H9 (cell line): ENCODE data around the gene ZNF234. TPM values are rescaled to one million over a fixed set of nuclear protein-coding genes. Genes with fewer than 3 reads are reported as not detected.

Source experiments
- DNase-seq: peaks from one replicate; pipeline ENCODE4 v3.0.0-alpha.2; 2017
- H2AFZ ChIP-seq: one replicate; pipeline ENCODE4 v1.6.1; 2013; ENCODE audit warnings: mild to moderate bottlenecking, low read length, control low read depth, moderate library complexity
- H2AK5ac ChIP-seq: 2 replicates; pipeline ENCODE4 v1.6.1; 2013; ENCODE audit warnings: low read length, control low read depth, mixed read lengths; ENCODE audit not compliant: insufficient read length
- H2BK120ac ChIP-seq: one replicate; pipeline ENCODE4 v1.6.1; 2013; ENCODE audit warnings: low read depth, mild to moderate bottlenecking, low read length, control low read depth, inconsistent platforms; ENCODE audit not compliant: poor library complexity, severe bottlenecking
- H2BK12ac ChIP-seq: 2 replicates; pipeline ENCODE4 v1.6.1; 2013; ENCODE audit warnings: low read length, control low read depth, mixed read lengths, low read depth; ENCODE audit not compliant: insufficient read length
- H2BK15ac ChIP-seq: 2 replicates; pipeline ENCODE4 v1.6.1; 2013; ENCODE audit warnings: low read depth, low read length, control low read depth
- H2BK20ac ChIP-seq: one replicate; pipeline ENCODE4 v1.6.1; 2013; ENCODE audit warnings: low read depth, mild to moderate bottlenecking, low read length, control low read depth, inconsistent platforms; ENCODE audit not compliant: poor library complexity, severe bottlenecking
- H2BK5ac ChIP-seq: 2 replicates; pipeline ENCODE4 v1.6.1; 2013; ENCODE audit warnings: low read length, control low read depth, mixed read lengths; ENCODE audit not compliant: insufficient read length
- H3K14ac ChIP-seq: 2 replicates; pipeline ENCODE4 v1.6.1; 2013; ENCODE audit warnings: low read length, control low read depth; ENCODE audit not compliant: insufficient read depth
- H3K18ac ChIP-seq: 2 replicates; pipeline ENCODE4 v1.6.1; 2013; ENCODE audit warnings: low read depth, mild to moderate bottlenecking, mixed read lengths, low read length, control low read depth; ENCODE audit not compliant: insufficient read length
- H3K23ac ChIP-seq: 2 replicates; pipeline ENCODE4 v1.6.1; 2013; ENCODE audit warnings: low read length, control low read depth, mixed read lengths, low read depth; ENCODE audit not compliant: insufficient read length
- H3K23me2 ChIP-seq: 2 replicates; pipeline ENCODE4 v1.6.1; 2013; ENCODE audit warnings: low read depth, mild to moderate bottlenecking, mixed read lengths, low read length, control low read depth; ENCODE audit not compliant: insufficient read length, poor library complexity, severe bottlenecking
- H3K27ac ChIP-seq: 2 replicates; pipeline ENCODE4 v1.5.1; 2013; ENCODE audit warnings: low read length, control low read depth, mixed read lengths, low read depth; ENCODE audit not compliant: insufficient read length
- H3K27me3 ChIP-seq: 2 replicates; pipeline ENCODE4 v1.6.1; 2013; ENCODE audit warnings: low read length, control low read depth, inconsistent platforms; ENCODE audit not compliant: insufficient read depth
- H3K4ac ChIP-seq: 2 replicates; pipeline ENCODE4 v1.6.1; 2013; ENCODE audit warnings: low read depth, mild to moderate bottlenecking, control low read depth, inconsistent platforms, low read length, moderate library complexity
- H3K4me1 ChIP-seq: 2 replicates; pipeline ENCODE4 v1.6.1; 2013; ENCODE audit warnings: low read length, control low read depth, inconsistent platforms; ENCODE audit not compliant: insufficient read depth
- H3K4me2 ChIP-seq: 2 replicates; pipeline ENCODE4 v1.6.1; 2013; ENCODE audit warnings: low read length, control low read depth, mixed read lengths; ENCODE audit not compliant: insufficient read length, insufficient read depth
- H3K56ac ChIP-seq: 2 replicates; pipeline ENCODE4 v1.6.1; 2013; ENCODE audit warnings: low read depth, mild to moderate bottlenecking, mixed read lengths, low read length, control low read depth; ENCODE audit not compliant: insufficient read length
- H3K79me1 ChIP-seq: 2 replicates; pipeline ENCODE4 v1.6.1; 2013; ENCODE audit warnings: low read depth, mild to moderate bottlenecking, moderate library complexity, low read length, control low read depth, inconsistent platforms; ENCODE audit not compliant: insufficient read depth, poor library complexity, severe bottlenecking
- H3K79me2 ChIP-seq: 2 replicates; pipeline ENCODE4 v1.6.1; 2013; ENCODE audit warnings: low read length, control low read depth, inconsistent platforms; ENCODE audit not compliant: insufficient read depth
- H3K9ac ChIP-seq: 2 replicates; pipeline ENCODE4 v1.6.1; 2013; ENCODE audit warnings: low read length, control low read depth, mixed read lengths; ENCODE audit not compliant: insufficient read length; ENCODE audit errors: extremely low read depth
- H3K9me3 ChIP-seq: one replicate; pipeline ENCODE4 v1.6.1; 2013; ENCODE audit warnings: low read depth, low read length, inconsistent platforms; ENCODE audit not compliant: control insufficient read depth
- H3T11ph ChIP-seq: one replicate; pipeline ENCODE4 v1.6.1; 2013; ENCODE audit warnings: mild to moderate bottlenecking, low read length, control low read depth, inconsistent platforms
- H4K20me1 ChIP-seq: one replicate; pipeline ENCODE4 v1.6.1; 2013; ENCODE audit not compliant: control insufficient read depth, insufficient read length, insufficient read depth
- H4K5ac ChIP-seq: 2 replicates; pipeline ENCODE4 v1.6.1; 2013; ENCODE audit warnings: low read depth, mild to moderate bottlenecking, mixed read lengths, low read length, control low read depth; ENCODE audit not compliant: insufficient read length
- H4K8ac ChIP-seq: replicated peaks from 2 replicates; pipeline ENCODE4 v1.6.1; 2013; ENCODE audit warnings: low read length, control low read depth, mixed read lengths, low read depth; ENCODE audit not compliant: insufficient read length
- H4K91ac ChIP-seq: 2 replicates; pipeline ENCODE4 v1.6.1; 2013; ENCODE audit warnings: low read depth, mild to moderate bottlenecking, moderate library complexity, mixed read lengths, low read length, control low read depth; ENCODE audit not compliant: insufficient read length
- H3K27ac Mint-ChIP-seq, 3 experiments: 2 replicates in 2 of 3; 3 replicates in 1 of 3; pipeline ENCODE4 v1.8.0; 2020 to 2021; ENCODE audit warnings: mixed read lengths in 3 of 3, mild to moderate bottlenecking in 1 of 3, moderate library complexity in 1 of 3
- H3K27me3 Mint-ChIP-seq: 2 replicates; pipeline ENCODE4 v1.8.0; 2021; ENCODE audit warnings: low read depth, mild to moderate bottlenecking, moderate library complexity, mixed read lengths
- H3K36me3 Mint-ChIP-seq, 3 experiments: 2 replicates in 2 of 3; 3 replicates in 1 of 3; pipeline ENCODE4 v1.8.0; 2020 to 2021; ENCODE audit warnings: low read depth in 3 of 3, mixed read lengths in 3 of 3; ENCODE audit not compliant: insufficient read depth in 1 of 3
- H3K4me1 Mint-ChIP-seq, 2 experiments: 2 replicates each; pipeline ENCODE4 v1.8.0; 2020; ENCODE audit warnings: mixed read lengths in 2 of 2
- H3K4me3 Mint-ChIP-seq, 2 experiments: 2 replicates in 1 of 2; 3 replicates in 1 of 2; pipeline ENCODE4 v1.8.0; 2020 to 2021; ENCODE audit warnings: mild to moderate bottlenecking in 2 of 2, mixed read lengths in 2 of 2, moderate library complexity in 1 of 2
- H3K9me3 Mint-ChIP-seq, 2 experiments: 2 replicates in 1 of 2; 3 replicates in 1 of 2; pipeline ENCODE4 v1.8.0; 2020; ENCODE audit warnings: mild to moderate bottlenecking in 2 of 2, mixed read lengths in 2 of 2, moderate library complexity in 1 of 2
- WGBS: extraction: QIAGEN DNeasy Blood & Tissue Kit; methylation state at CpG from one replicate; pipeline ENCODE4 v1.1.7; 2013; ENCODE audit warnings: missing lambda C conversion rate, low lambda C conversion rate, mixed read lengths; ENCODE audit not compliant: insufficient read length; ENCODE audit errors: extremely low coverage; 5-methylcytosine and 5-hydroxymethylcytosine counted together
- total RNA-seq: library from RNA; stranded (reverse); gene quantifications from 2 replicates; pipeline ENCODE4 v1.2.1, GENCODE V29; 2021
- TF ChIP-seq, protein P1 (sequence below): fragments of 200-600 bp; sonication (generic); conservative IDR thresholded peaks from 3 replicates; pipeline ENCODE4 v1.8.0; 2021; ENCODE audit warnings: antibody characterized with exemption, mild to moderate bottlenecking

Gene ZNF234
- total RNA-seq, 1 experiment from 2014 or later, result 12.4 TPM

DNA sequence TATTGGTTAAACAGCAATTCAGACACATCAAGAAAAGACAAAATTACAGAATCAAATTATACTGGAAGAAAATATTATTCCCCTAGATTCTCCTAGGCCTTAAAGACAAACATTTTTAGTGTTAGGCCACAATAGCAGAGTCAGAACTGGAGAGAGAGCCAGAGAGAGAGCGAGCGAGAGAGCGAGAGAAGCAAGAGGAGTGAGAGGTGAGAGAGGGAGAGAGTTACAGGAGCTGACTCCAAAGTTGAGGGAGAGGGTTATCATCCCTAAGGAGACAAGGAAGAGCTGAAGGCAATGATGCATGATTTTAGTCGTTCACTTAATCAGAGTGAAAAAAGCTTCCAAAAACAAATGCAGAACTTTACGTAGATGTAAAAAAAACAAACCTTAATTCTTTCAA lies 50.8 kb downstream of the ZNF234 start:
- Histone ChIP-seq H3K14ac (no peak overlapping the region), H3K27ac (no peak overlapping the region), H3K23me2 (no peaks in the 10 kb centered on the region), H3K79me1 (no peaks in the 10 kb centered on the region), H2BK120ac (no peak overlapping the region), H3K56ac (no peak overlapping the region), H3K79me2 (no peaks in the 10 kb centered on the region), H4K5ac (no peak overlapping the region), H2BK20ac (no peak overlapping the region), H3K4ac (no peak overlapping the region), H4K8ac (no peak overlapping the region), H4K20me1 (no peaks in the 10 kb centered on the region), H3K27me3 (no peaks in the 10 kb centered on the region), H2BK5ac (no peak overlapping the region), H3K9ac (no peak overlapping the region), H2AK5ac (no peak overlapping the region), H3K4me1 (no peaks in the 10 kb centered on the region), H3K23ac (no peak overlapping the region), H4K91ac (no peak overlapping the region), H3T11ph (no peak overlapping the region), H3K4me2 (no peak overlapping the region), H3K18ac (no peak overlapping the region), H2AFZ (no peak overlapping the region), H3K9me3 (no peaks in the 10 kb centered on the region), H2BK15ac (no peak overlapping the region), H2BK12ac (no peak overlapping the region)
- WGBS, result no CpG with 5 or more reads among the region's 5 CpGs
- Mint-ChIP-seq H3K9me3 (peaks cover 49 to 61% of the 10 kb centered on the region in 2 experiments), H3K27me3 (peaks cover 11% of the 10 kb centered on the region), H3K4me3 (no peak overlapping the region), H3K4me1 (no peaks in the 10 kb centered on the region), H3K36me3 (peaks cover 0 to 2% (median 2%) of the 10 kb centered on the region in 3 experiments; a peak in 3 of 7 replicates), H3K27ac (no peak overlapping the region)
- no peak for DNase-seq
- TF ChIP-seq, protein P1, sequence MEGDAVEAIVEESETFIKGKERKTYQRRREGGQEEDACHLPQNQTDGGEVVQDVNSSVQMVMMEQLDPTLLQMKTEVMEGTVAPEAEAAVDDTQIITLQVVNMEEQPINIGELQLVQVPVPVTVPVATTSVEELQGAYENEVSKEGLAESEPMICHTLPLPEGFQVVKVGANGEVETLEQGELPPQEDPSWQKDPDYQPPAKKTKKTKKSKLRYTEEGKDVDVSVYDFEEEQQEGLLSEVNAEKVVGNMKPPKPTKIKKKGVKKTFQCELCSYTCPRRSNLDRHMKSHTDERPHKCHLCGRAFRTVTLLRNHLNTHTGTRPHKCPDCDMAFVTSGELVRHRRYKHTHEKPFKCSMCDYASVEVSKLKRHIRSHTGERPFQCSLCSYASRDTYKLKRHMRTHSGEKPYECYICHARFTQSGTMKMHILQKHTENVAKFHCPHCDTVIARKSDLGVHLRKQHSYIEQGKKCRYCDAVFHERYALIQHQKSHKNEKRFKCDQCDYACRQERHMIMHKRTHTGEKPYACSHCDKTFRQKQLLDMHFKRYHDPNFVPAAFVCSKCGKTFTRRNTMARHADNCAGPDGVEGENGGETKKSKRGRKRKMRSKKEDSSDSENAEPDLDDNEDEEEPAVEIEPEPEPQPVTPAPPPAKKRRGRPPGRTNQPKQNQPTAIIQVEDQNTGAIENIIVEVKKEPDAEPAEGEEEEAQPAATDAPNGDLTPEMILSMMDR, result no peak
